Measurements from ENCODE around the gene AKT3.
"Not testable (repeated sequence)": the region's sequence is repeated elsewhere in the genome, so short reads cannot be mapped to it uniquely, and the experiment has no call there.

DNA sequence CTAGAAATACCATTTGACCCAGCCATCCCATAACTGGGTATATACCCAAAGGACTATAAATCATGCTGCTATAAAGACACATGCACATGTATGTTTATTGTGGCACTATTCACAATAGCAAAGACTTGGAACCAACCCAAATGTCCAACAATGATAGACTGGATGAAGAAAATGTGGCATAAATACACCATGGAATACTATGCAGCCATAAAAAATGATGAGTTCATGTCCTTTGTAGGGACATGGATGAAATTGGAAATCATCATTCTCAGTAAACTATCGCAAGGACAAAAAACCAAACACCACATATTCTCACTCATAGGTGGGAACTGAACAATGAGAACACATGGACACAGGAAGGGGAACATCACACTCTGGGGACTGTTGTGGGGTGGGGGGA lies 187.9 kb downstream of the AKT3 start:
- TF ChIP-seq EZH2phosphoT487 (IDR thresholded peaks at IDR 0.05; ENCODE audit: borderline replicate concordance): not testable (repeated sequence)
- TF ChIP-seq, protein P1, sequence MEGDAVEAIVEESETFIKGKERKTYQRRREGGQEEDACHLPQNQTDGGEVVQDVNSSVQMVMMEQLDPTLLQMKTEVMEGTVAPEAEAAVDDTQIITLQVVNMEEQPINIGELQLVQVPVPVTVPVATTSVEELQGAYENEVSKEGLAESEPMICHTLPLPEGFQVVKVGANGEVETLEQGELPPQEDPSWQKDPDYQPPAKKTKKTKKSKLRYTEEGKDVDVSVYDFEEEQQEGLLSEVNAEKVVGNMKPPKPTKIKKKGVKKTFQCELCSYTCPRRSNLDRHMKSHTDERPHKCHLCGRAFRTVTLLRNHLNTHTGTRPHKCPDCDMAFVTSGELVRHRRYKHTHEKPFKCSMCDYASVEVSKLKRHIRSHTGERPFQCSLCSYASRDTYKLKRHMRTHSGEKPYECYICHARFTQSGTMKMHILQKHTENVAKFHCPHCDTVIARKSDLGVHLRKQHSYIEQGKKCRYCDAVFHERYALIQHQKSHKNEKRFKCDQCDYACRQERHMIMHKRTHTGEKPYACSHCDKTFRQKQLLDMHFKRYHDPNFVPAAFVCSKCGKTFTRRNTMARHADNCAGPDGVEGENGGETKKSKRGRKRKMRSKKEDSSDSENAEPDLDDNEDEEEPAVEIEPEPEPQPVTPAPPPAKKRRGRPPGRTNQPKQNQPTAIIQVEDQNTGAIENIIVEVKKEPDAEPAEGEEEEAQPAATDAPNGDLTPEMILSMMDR (conservative IDR thresholded peaks at IDR 0.05; ENCODE audit: low read length): not testable (repeated sequence)
